Prostate gland (tissue), 2 donors: ENCODE measurements around the gene APPBP2.

Source experiments
- CTCF ChIP-seq, 4 experiments: fragments of 200-600 bp in 2 of 4; fragments of 450-650 bp in 2 of 4; sonication (generic) in 2 of 4; IDR thresholded peaks; 1 replicate in 3 of 4; 2 replicates in 1 of 4; pipeline ENCODE4 v1.5.1; 2016 to 2019; ENCODE audit warnings: antibody characterized with exemption in 4 of 4, mild to moderate bottlenecking in 2 of 4, moderate library complexity in 2 of 4
- POLR2A ChIP-seq: fragments of 450-650 bp; IDR thresholded peaks from one replicate; pipeline ENCODE4 v1.6.1; 2016; ENCODE audit warnings: antibody characterized with exemption, mild to moderate bottlenecking

- TF ChIP-seq CTCF (IDR thresholded peaks at IDR 0.05) (no peak), POLR2A (no peak)
These were observed 129.6 kb downstream of the APPBP2 start for GRCh38 chr17:60396412-60396811.
